Fibroblast of the aortic adventitia (primary cell): ENCODE measurements around the gene ANKMY2. TPM values are rescaled to one million over a fixed set of nuclear protein-coding genes. Genes with fewer than 3 reads are reported as not detected.

Source experiments
- DNase-seq: peaks from one replicate; pipeline ENCODE4 v3.0.0-alpha.2; 2010; ENCODE audit warnings: low read depth
- H3K4me3 ChIP-seq: 2 replicates; pipeline ENCODE4 v1.5.1; 2011; ENCODE audit warnings: low read depth, mild to moderate bottlenecking, control low read depth, low read length, moderate library complexity
- CTCF ChIP-seq: IDR thresholded peaks from 2 replicates; pipeline ENCODE4 v1.5.1; 2011; ENCODE audit warnings: mild to moderate bottlenecking, low read length, control low read depth, inconsistent platforms; ENCODE audit not compliant: insufficient read depth
- total RNA-seq: library from RNA; depleted of rRNA; stranded (reverse); fragments of >200 nt; gene quantifications from 2 replicates; pipeline ENCODE4 v1.2.3, GENCODE V29; 2012; ENCODE audit warnings: low replicate concordance

ANKMY2 gene
- total RNA-seq, 1 donor: 30.2 TPM

DNA sequence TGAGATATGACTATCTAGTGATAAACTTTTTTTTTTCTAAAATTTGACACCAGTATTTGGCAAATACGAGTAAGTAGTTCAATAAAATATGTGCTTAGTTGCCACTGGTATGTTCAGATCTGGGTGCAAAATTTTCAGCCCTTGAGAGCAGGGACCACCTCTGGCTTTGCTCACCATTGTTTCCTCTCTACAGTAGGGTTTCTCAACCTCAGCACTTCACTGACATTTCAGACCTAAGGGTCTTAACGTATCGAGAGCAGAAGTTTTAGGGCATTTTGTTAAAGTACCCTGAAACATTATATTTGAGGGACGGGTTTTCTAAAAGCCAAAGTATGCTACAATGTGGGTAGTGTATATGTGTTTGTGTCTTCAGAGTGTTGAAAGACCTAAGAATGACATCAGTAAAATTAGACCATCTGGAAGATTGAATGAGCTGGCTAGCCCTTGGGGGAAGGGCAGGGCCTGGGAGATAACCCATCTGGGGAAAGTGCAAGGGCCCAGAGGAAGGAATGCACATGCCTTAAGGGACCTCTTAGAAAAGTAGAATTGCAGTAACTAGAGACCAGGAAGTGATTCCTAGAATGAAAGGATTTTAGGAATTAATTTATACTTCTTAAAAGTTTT is 12.2 kb upstream of the ANKMY2 start:
- peak; percentile 50 for TF ChIP-seq CTCF
- H3K4me3 ChIP-seq: no peak overlapping the region
- DNase-seq: peak; percentile 85

GRCh38 chr7:16656141-16656540 is 10.6 kb upstream of the ANKMY2 start:
- no peak for DNase-seq
- TF ChIP-seq CTCF: no peak
- H3K4me3 ChIP-seq: no peak overlapping the region

DNA sequence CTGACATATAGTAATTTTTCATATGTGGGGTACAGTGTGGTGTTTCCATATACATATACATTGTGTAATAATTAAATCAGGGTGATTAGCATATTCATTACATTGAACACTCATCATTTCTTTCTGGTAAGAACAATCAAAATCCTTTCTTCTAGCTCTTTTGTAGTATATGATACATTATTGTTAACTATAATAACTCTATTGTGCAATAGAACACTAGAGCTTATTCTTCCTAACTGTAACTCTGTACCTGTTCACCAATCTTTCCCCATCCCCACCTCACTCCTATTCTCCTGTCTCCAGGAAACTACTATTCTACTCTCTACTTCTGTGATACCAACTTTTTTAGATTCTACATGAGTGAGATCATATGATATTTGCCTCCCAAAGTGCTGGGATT is 9.8 kb upstream of the ANKMY2 start:
- no peak for DNase-seq
- H3K4me3 ChIP-seq: no peak overlapping the region
- TF ChIP-seq CTCF: no peak

DNA sequence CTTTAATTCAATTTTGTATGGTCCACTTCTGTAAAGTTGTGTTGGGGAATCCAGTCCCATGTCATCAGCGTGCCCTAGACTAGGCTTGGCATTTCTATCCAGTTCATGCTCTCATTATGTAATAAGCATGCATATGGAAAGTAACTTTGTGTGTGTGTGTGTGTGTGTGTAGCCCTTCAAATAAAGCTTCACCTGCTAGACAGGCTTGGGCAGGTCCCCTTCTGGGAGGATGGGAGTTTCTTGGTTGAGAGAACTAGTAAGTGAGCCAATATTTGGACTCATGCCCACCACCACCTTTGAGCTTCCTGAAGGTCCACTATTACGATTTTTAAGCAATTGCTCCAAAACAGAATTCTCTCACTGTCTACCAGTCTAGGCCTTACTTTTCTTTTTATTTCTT is 7.3 kb upstream of the ANKMY2 start:
- no peak for DNase-seq
- H3K4me3 ChIP-seq: no peak overlapping the region
- TF ChIP-seq CTCF: no peak

DNA sequence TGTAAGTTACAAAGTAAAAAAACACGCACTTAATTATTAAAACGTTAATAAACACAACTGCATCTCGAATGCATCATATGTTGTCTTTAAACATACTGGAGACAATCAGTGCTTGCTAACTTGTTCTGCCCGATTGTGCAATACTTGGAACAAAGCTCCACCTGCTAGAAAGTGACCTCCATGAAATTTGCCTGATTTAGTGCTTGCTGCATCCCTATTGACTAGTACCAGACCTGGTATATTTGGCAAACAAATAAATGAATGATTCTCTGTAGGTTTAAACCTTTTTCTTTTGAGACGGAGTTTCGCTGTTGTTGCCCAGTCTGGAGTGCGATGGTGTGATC is 6.7 kb upstream of the ANKMY2 start:
- TF ChIP-seq CTCF: no peak
- H3K4me3 ChIP-seq: no peak overlapping the region
- DNase-seq: no peak

- peak; percentile 46 for DNase-seq
Measured at GRCh38 chr7:16651396-16652239, 6.1 kb upstream of the ANKMY2 start.

More at GRCh38 chr7:16651396-16652239, 6.1 kb upstream of the ANKMY2 start:
- no peak overlapping the region for H3K4me3 ChIP-seq
- no peak for TF ChIP-seq CTCF
